Heart left ventricle (tissue), 13 donors: ENCODE data around the gene SPECC1.

ENCODE experiments used
- POLR2A ChIP-seq, 2 donors: fragments of 450-650 bp; IDR thresholded peaks; one replicate each; pipeline ENCODE4 v1.6.1; 2017; ENCODE audit warnings: antibody characterized with exemption in 2 of 2, mild to moderate bottlenecking in 2 of 2, moderate library complexity in 2 of 2
- TF ChIP-seq, protein P1 (sequence below), 12 donors: fragments of 200-600 bp; sonication (generic) in 4 of 12; IDR thresholded peaks; one replicate each; pipeline versions ENCODE4 v1.5.0 to v1.8.0; 2018 to 2022; ENCODE audit warnings: antibody characterized with exemption in 12 of 12, mild to moderate bottlenecking in 5 of 12
- donor health status: ischemic (EF 13 %, LVEDD 7.1; RV severe dilation, severe dysfunction).
- donor health status: DM: no; HTN: yes; CAD: no.
- donor health status: DM: no; HTN: no; CAD: no.
- donor health status: ischemic (EF 25% LVEDD 6.9; RV normal size, moderate dysfunction).
- donor health status: ischemic (EF 25% LVEDD 5.7; RV mildly dilated, moderate dysfunction).
- donor health status: ischemic (EF 35%, LVEDD 5.7; RV mildly dilated, moderate dysfunction).
- donor health status: nonischemic (EF 11% LVEDD 7.7; RV severe dilation, severe dysfunction).
- donor health status: DM: yes; HTN: yes; CAD: no.
- donor health status: PGD.
- donor health status: ischemic (EF 29% LVEDD 5.4; RV normal size, mild dysfunction).
- donor health status: nonischemic (EF 23%, LVEDD 6.1; RV moderate dilation, normal function).

DNA sequence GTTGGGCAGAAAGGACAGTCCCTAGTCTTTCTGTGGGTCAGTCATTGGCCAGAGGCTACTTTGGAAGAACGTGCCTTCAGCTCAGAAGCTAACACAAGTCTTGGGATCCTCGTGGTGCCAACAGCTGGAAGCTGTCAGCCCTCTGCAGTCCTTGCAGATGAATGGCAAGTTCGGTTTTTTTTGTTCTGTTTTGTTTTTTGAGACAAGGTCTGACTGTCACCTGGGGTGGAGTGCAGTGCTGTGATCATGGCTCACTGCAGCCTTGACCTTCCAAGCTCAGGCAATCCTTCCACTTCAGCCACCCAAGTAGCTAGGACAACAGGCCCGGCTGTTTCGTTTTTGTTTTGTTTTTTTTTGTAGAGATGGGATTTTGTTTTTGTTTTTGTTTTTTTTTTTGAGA lies 149.4 kb downstream of the SPECC1 start:
- TF ChIP-seq POLR2A (IDR thresholded peaks at IDR 0.05): no peak
- TF ChIP-seq, protein P1, sequence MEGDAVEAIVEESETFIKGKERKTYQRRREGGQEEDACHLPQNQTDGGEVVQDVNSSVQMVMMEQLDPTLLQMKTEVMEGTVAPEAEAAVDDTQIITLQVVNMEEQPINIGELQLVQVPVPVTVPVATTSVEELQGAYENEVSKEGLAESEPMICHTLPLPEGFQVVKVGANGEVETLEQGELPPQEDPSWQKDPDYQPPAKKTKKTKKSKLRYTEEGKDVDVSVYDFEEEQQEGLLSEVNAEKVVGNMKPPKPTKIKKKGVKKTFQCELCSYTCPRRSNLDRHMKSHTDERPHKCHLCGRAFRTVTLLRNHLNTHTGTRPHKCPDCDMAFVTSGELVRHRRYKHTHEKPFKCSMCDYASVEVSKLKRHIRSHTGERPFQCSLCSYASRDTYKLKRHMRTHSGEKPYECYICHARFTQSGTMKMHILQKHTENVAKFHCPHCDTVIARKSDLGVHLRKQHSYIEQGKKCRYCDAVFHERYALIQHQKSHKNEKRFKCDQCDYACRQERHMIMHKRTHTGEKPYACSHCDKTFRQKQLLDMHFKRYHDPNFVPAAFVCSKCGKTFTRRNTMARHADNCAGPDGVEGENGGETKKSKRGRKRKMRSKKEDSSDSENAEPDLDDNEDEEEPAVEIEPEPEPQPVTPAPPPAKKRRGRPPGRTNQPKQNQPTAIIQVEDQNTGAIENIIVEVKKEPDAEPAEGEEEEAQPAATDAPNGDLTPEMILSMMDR (IDR thresholded peaks at IDR 0.05): no peak
